Measurements from ENCODE around the gene LAMA5. TPM values are rescaled to one million over a fixed set of nuclear protein-coding genes. Genes with fewer than 3 reads are reported as not detected.

Gene LAMA5
- total RNA-seq, 1 donor from 2014 or later = 34.5 TPM

GRCh38 chr20:62331347-62331746, 35.8 kb downstream of the LAMA5 start:
- Mint-ChIP-seq H3K4me3 (ENCODE audit: unreplicated experiment) (no peak overlapping the region), H3K27me3 (ENCODE audit: unreplicated experiment) (peaks cover 5% of the 10 kb centered on the region), H3K4me1 (ENCODE audit: unreplicated experiment) (no peaks in the 10 kb centered on the region), H3K27ac (ENCODE audit: unreplicated experiment) (no peak overlapping the region), H3K9me3 (ENCODE audit: unreplicated experiment) (no peaks in the 10 kb centered on the region), H3K36me3 (ENCODE audit: low read depth, unreplicated experiment) (no peaks in the 10 kb centered on the region)
- no peak for DNase-seq (ENCODE audit: low spot score)
- TF ChIP-seq CTCF (IDR thresholded peaks at IDR 0.05; ENCODE audit: unreplicated experiment) = no peak

GRCh38 chr20:62330576-62331317, 36.4 kb downstream of the LAMA5 start:
- DNase-seq (ENCODE audit: low spot score) = no peak
- H3K4me1 Mint-ChIP-seq (ENCODE audit: unreplicated experiment) = no peaks in the 10 kb centered on the region
- no peak for TF ChIP-seq CTCF (IDR thresholded peaks at IDR 0.05; ENCODE audit: unreplicated experiment)
- no peaks in the 10 kb centered on the region for H3K9me3 Mint-ChIP-seq (ENCODE audit: unreplicated experiment)
- H3K36me3 Mint-ChIP-seq (ENCODE audit: low read depth, unreplicated experiment) = peaks cover 5% of the 10 kb centered on the region
- H3K27ac Mint-ChIP-seq (ENCODE audit: unreplicated experiment) = no peak overlapping the region
- H3K4me3 Mint-ChIP-seq (ENCODE audit: unreplicated experiment) = no peak overlapping the region
- peaks cover 6% of the 10 kb centered on the region for H3K27me3 Mint-ChIP-seq (ENCODE audit: unreplicated experiment)

GRCh38 chr20:62329389-62330377, 37.4 kb downstream of the LAMA5 start:
- Mint-ChIP-seq H3K36me3 (ENCODE audit: low read depth, unreplicated experiment) (peaks cover 8% of the 10 kb centered on the region), H3K4me1 (ENCODE audit: unreplicated experiment) (no peaks in the 10 kb centered on the region), H3K27me3 (ENCODE audit: unreplicated experiment) (peaks cover 3% of the 10 kb centered on the region), H3K27ac (ENCODE audit: unreplicated experiment) (no peak overlapping the region), H3K4me3 (ENCODE audit: unreplicated experiment) (no peak overlapping the region), H3K9me3 (ENCODE audit: unreplicated experiment) (no peaks in the 10 kb centered on the region)
- no peak for DNase-seq (ENCODE audit: low spot score)
- TF ChIP-seq CTCF (IDR thresholded peaks at IDR 0.05; ENCODE audit: unreplicated experiment) = no peak

GRCh38 chr20:62328684-62329388, 38.3 kb downstream of the LAMA5 start:
- no peak for TF ChIP-seq CTCF (IDR thresholded peaks at IDR 0.05; ENCODE audit: unreplicated experiment)
- Mint-ChIP-seq H3K36me3 (ENCODE audit: low read depth, unreplicated experiment) (peaks cover 8% of the 10 kb centered on the region), H3K9me3 (ENCODE audit: unreplicated experiment) (no peaks in the 10 kb centered on the region), H3K27me3 (ENCODE audit: unreplicated experiment) (peaks cover 3% of the 10 kb centered on the region), H3K4me1 (ENCODE audit: unreplicated experiment) (no peaks in the 10 kb centered on the region), H3K4me3 (ENCODE audit: unreplicated experiment) (no peak overlapping the region), H3K27ac (ENCODE audit: unreplicated experiment) (no peak overlapping the region)
- no peak for DNase-seq (ENCODE audit: low spot score)
